Endodermal cell (in vitro differentiated cells): ENCODE results near the gene KRTAP10-7. TPM values are rescaled to one million over a fixed set of nuclear protein-coding genes. Genes with fewer than 3 reads are reported as not detected.
"Not testable (repeated sequence)": the region's sequence is repeated elsewhere in the genome, so short reads cannot be mapped to it uniquely, and the experiment has no call there.

ENCODE experiments used
- DNase-seq: peaks from one replicate; pipeline ENCODE4 v3.0.0-alpha.2; 2017
- H3K27ac ChIP-seq: 2 replicates; pipeline ENCODE4 v1.5.1; 2013; ENCODE audit warnings: mild to moderate bottlenecking, low read depth, low read length, moderate library complexity
- H3K27me3 ChIP-seq: 2 replicates; pipeline ENCODE4 v1.6.1; 2013; ENCODE audit warnings: mild to moderate bottlenecking, low read length, moderate library complexity; ENCODE audit not compliant: insufficient read depth, control insufficient read depth, poor library complexity, severe bottlenecking
- H3K36me3 ChIP-seq: 2 replicates; pipeline ENCODE4 v1.7.0; 2013; ENCODE audit warnings: mild to moderate bottlenecking, low read length, moderate library complexity; ENCODE audit not compliant: control insufficient read depth, insufficient read depth
- H3K4me1 ChIP-seq: one replicate; pipeline ENCODE4 v1.7.0; 2013; ENCODE audit warnings: low read length; ENCODE audit not compliant: control insufficient read depth, insufficient read depth
- H3K4me3 ChIP-seq: 2 replicates; pipeline ENCODE4 v1.5.1; 2013; ENCODE audit warnings: mild to moderate bottlenecking, low read length, moderate library complexity
- H3K9ac ChIP-seq: 2 replicates; pipeline ENCODE4 v1.6.1; 2013; ENCODE audit warnings: mild to moderate bottlenecking, low read length, moderate library complexity; ENCODE audit not compliant: poor library complexity, severe bottlenecking; ENCODE audit errors: extremely low read depth
- H3K9me3 ChIP-seq: 2 replicates; pipeline ENCODE4 v1.6.1; 2013; ENCODE audit warnings: mild to moderate bottlenecking, low read length, moderate library complexity; ENCODE audit not compliant: control insufficient read depth
- H3K27ac Mint-ChIP-seq: 2 replicates; pipeline ENCODE4 v1.8.0; 2020; ENCODE audit warnings: mixed read lengths
- H3K27me3 Mint-ChIP-seq: 2 replicates; pipeline ENCODE4 v1.8.0; 2021; ENCODE audit warnings: mild to moderate bottlenecking, mixed read lengths; ENCODE audit not compliant: insufficient read depth
- H3K36me3 Mint-ChIP-seq: 2 replicates; pipeline ENCODE4 v1.8.0; 2020; ENCODE audit warnings: low read depth, mixed read lengths
- H3K4me1 Mint-ChIP-seq: 2 replicates; pipeline ENCODE4 v1.8.0; 2020; ENCODE audit warnings: mixed read lengths
- H3K4me3 Mint-ChIP-seq: 2 replicates; pipeline ENCODE4 v1.8.0; 2020; ENCODE audit warnings: mild to moderate bottlenecking, moderate library complexity, mixed read lengths
- H3K9me3 Mint-ChIP-seq: 2 replicates; pipeline ENCODE4 v1.8.0; 2020; ENCODE audit warnings: mild to moderate bottlenecking, mixed read lengths
- CTCF ChIP-seq: fragments of 200-600 bp; sonication (generic); conservative IDR thresholded peaks from 2 replicates; pipeline ENCODE4 v1.5.0; 2021; ENCODE audit warnings: antibody characterized with exemption, mild to moderate bottlenecking
- WGBS, 2 experiments: methylation state at CpG; one replicate each; pipeline versions ENCODE4 v1.1.5 to v1.1.7; 2013; ENCODE audit warnings: missing lambda C conversion rate in 2 of 2, mixed read lengths in 1 of 2; ENCODE audit not compliant: insufficient coverage in 1 of 2, insufficient read length in 1 of 2; 5-methylcytosine and 5-hydroxymethylcytosine counted together
- total RNA-seq, 2 donors: library from RNA; stranded (reverse); fragmentation: NEBNext Ultra II Directional in 1 of 2; extraction: Animal tissue kit (Norgen Biotek cat#: 25700) in 1 of 2; gene quantifications; 2 replicates in 1 of 2; 3 replicates in 1 of 2; pipeline ENCODE4 v1.2.1, GENCODE V29; 2021

Gene KRTAP10-7
- total RNA-seq, 2 donors from 2014 or later, result not detected

GRCh38 chr21:44578371-44579055 lies 21.9 kb upstream of the KRTAP10-7 start:
- H3K4me1 Mint-ChIP-seq, result peaks cover 8% of the 10 kb centered on the region
- H3K4me3 Mint-ChIP-seq, result no peak overlapping the region
- no peaks in the 10 kb centered on the region for H3K4me1 ChIP-seq
- H3K4me3 ChIP-seq, result no peak overlapping the region
- H3K27ac Mint-ChIP-seq, result no peak overlapping the region
- no peak overlapping the region for H3K9ac ChIP-seq
- no peaks in the 10 kb centered on the region for H3K36me3 ChIP-seq
- peaks cover 3% of the 10 kb centered on the region for H3K36me3 Mint-ChIP-seq
- no peak overlapping the region for H3K27ac ChIP-seq
- no peaks in the 10 kb centered on the region for H3K27me3 ChIP-seq
- peak; percentile 21 for DNase-seq
- 93 to 100% methylated on average over 4 to 17 of the region's 17 CpGs for WGBS, 2 experiments
- peaks cover 21% of the 10 kb centered on the region for H3K9me3 ChIP-seq
- TF ChIP-seq CTCF, result no peak
- peaks cover 8% of the 10 kb centered on the region for H3K27me3 Mint-ChIP-seq
- H3K9me3 Mint-ChIP-seq, result peaks cover 34% of the 10 kb centered on the region

DNA sequence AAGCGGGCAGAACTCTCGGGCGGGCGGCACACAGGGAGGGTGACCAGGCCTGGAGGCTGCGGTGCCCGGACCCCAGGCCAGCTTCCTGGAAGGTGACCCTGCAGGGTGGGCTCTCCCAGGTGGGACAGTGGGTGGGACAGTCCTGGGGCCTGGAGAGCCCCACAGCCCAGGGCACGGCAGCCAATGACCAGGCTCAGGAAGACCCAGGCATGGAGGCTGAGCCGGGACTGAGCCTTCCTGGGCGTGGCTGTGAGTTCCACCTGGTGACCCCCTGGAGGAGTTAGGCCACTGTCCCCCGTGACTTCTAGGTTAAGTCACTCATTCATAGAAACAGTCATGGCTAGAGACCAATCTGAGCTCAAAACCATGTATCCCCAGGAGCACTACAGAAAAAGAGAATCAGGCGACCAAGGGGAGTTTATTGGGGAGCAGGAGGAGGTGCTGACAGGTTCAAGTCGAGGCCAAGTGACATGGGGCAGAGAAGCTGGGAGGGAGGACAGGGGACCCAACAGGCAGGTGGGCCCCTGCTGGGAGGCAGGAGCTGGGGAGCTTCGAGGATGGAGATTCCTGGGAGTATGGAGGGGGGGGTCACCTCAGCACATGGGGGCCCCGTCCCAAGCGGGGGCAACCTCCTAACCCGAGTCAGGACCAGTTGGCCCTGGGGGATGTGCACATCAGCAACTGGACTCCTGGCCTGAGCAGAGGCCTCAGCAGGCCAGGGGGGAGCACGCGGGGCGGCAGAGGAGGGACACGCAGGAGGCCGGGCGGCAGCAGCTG lies 21.2 kb upstream of the KRTAP10-7 start:
- peaks cover 34% of the 10 kb centered on the region for H3K9me3 Mint-ChIP-seq
- no peak for TF ChIP-seq CTCF

GRCh38 chr21:44579833-44580144 lies 20.6 kb upstream of the KRTAP10-7 start:
- Mint-ChIP-seq H3K27me3 (peaks cover 8% of the 10 kb centered on the region), H3K4me3 (no peak overlapping the region), H3K9me3 (peaks cover 34% of the 10 kb centered on the region), H3K36me3 (peaks cover 3% of the 10 kb centered on the region), H3K4me1 (peaks cover 7% of the 10 kb centered on the region), H3K27ac (no peak overlapping the region)
- H3K4me3 ChIP-seq, result no peak overlapping the region
- H3K27ac ChIP-seq, result no peak overlapping the region
- DNase-seq, result no peak
- no peaks in the 10 kb centered on the region for H3K36me3 ChIP-seq
- WGBS, 2 experiments, result 85 to 89% methylated on average over 7 of the region's 7 CpGs
- H3K4me1 ChIP-seq, result no peaks in the 10 kb centered on the region
- peaks cover 21% of the 10 kb centered on the region for H3K9me3 ChIP-seq
- no peak for TF ChIP-seq CTCF
- H3K27me3 ChIP-seq, result no peaks in the 10 kb centered on the region
- H3K9ac ChIP-seq, result no peak overlapping the region

More for the DNA sequence above, 21.2 kb upstream of the KRTAP10-7 start:
- WGBS, 2 experiments, result 89 to 97% methylated on average over 8 to 22 of the region's 22 CpGs
- Mint-ChIP-seq H3K27ac (no peak overlapping the region), H3K36me3 (peaks cover 3% of the 10 kb centered on the region), H3K4me1 (peaks cover 8% of the 10 kb centered on the region), H3K27me3 (peaks cover 8% of the 10 kb centered on the region), H3K4me3 (no peak overlapping the region)
- H3K9me3 ChIP-seq, result peaks cover 21% of the 10 kb centered on the region
- no peak overlapping the region for H3K4me3 ChIP-seq
- H3K4me1 ChIP-seq, result no peaks in the 10 kb centered on the region
- DNase-seq, result peak; percentile 26
- H3K27me3 ChIP-seq, result no peaks in the 10 kb centered on the region
- H3K27ac ChIP-seq, result no peak overlapping the region
- no peak overlapping the region for H3K9ac ChIP-seq
- no peaks in the 10 kb centered on the region for H3K36me3 ChIP-seq

GRCh38 chr21:44580231-44580821 lies 20.1 kb upstream of the KRTAP10-7 start, which contains the start of gene KRTAP10-5:
Gene KRTAP10-5, minus strand, starts transcription at chr21:44580604. Its CDS starts 26 bp downstream, at chr21:44580578.
- not testable (repeated sequence) for H3K27me3 Mint-ChIP-seq, H3K36me3 ChIP-seq, H3K27me3 ChIP-seq, H3K27ac ChIP-seq, H3K9ac ChIP-seq, H3K4me1 ChIP-seq, H3K4me1 Mint-ChIP-seq, H3K4me3 ChIP-seq, H3K27ac Mint-ChIP-seq, H3K36me3 Mint-ChIP-seq, H3K4me3 Mint-ChIP-seq
- H3K9me3 ChIP-seq, result peaks cover 21% of the 10 kb centered on the region
- 79 to 85% methylated on average over 12 to 19 of the region's 19 CpGs for WGBS, 2 experiments
- peaks cover 34% of the 10 kb centered on the region for H3K9me3 Mint-ChIP-seq
- DNase-seq, result peak; percentile 24
